GM15510 (cell line): Measurements from ENCODE around the gene SNAP25.

Source experiments
- POLR2A ChIP-seq: IDR thresholded peaks from 3 replicates; pipeline ENCODE4 v1.6.1; 2011; ENCODE audit warnings: borderline replicate concordance; ENCODE audit not compliant: insufficient read length; ENCODE audit errors: extremely low read depth

The SNAP25 gene

DNA sequence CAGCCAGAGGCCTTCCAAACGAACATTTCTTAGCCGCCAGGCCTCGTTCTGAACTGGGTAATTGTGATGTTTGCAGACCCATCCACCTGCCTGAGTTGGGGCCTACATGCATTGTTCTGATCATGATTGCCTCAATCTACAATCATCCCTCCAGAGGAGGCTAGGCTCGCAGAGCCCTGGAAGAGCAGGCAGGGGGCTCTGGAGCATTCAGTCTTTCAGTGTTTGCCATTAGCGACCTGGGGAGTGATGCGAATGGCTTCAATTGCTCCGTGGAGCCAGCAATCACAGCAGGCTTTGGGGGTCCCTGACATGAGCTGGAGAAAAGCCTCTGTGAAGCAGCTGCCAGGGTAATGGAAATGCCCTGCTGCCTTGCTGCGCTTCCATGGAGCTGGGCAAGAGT lies 22.0 kb downstream of the SNAP25 start:
- TF ChIP-seq POLR2A = no peak

GRCh38 chr20:10242166-10242565 lies 23.5 kb downstream of the SNAP25 start:
- no peak for TF ChIP-seq POLR2A

GRCh38 chr20:10247440-10247839 lies 28.8 kb downstream of the SNAP25 start:
- no peak for TF ChIP-seq POLR2A

GRCh38 chr20:10249048-10249770 lies 30.6 kb downstream of the SNAP25 start:
- TF ChIP-seq POLR2A = no peak

GRCh38 chr20:10249822-10250221 lies 31.2 kb downstream of the SNAP25 start:
- TF ChIP-seq POLR2A = no peak

GRCh38 chr20:10250902-10251301 lies 32.3 kb downstream of the SNAP25 start:
- no peak for TF ChIP-seq POLR2A

GRCh38 chr20:10253780-10254179 lies 35.1 kb downstream of the SNAP25 start:
- no peak for TF ChIP-seq POLR2A

GRCh38 chr20:10255846-10256245 lies 37.2 kb downstream of the SNAP25 start:
- no peak for TF ChIP-seq POLR2A

- no peak for TF ChIP-seq POLR2A
Measured at GRCh38 chr20:10259166-10259565, 40.5 kb downstream of the SNAP25 start.

GRCh38 chr20:10260316-10260715 lies 41.7 kb downstream of the SNAP25 start:
- TF ChIP-seq POLR2A = no peak

GRCh38 chr20:10261702-10262101 lies 43.1 kb downstream of the SNAP25 start:
- no peak for TF ChIP-seq POLR2A

DNA sequence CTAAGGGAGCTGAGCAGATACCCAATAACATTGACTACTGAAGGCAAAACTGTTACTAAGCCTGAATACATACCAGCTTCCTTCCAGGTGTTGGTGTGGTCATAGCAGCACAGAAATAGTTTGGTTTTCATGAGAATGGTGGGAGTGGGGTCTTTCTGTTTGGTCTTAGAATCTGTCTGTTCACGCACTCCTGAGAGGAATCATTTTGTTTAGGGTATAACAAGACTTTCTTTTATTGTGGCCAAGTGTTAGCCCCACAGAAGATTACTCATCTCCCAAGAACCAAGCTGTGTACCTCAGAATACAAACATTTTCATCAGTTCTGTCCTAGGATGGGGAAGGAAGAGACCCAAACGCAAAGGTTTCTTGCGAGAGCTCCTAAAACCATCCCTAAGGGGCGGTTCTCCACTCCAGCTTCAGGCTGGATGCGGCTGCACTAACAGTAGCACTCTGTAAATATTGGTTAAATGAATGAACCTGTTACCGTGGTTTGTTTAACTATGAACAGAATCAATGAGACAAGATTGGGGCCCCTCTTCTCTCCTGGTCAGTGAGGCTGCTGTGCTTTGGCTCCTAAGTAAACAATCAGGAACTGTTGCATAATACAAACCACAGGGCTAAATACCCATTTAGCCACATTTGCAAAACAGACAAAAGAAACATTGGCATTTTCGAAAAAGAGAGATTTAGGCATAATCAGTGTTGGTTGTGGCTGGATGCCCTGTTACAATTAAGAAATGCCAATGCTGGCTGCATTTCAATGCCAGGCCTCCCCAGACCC lies 44.9 kb downstream of the SNAP25 start:
- TF ChIP-seq POLR2A = no peak

DNA sequence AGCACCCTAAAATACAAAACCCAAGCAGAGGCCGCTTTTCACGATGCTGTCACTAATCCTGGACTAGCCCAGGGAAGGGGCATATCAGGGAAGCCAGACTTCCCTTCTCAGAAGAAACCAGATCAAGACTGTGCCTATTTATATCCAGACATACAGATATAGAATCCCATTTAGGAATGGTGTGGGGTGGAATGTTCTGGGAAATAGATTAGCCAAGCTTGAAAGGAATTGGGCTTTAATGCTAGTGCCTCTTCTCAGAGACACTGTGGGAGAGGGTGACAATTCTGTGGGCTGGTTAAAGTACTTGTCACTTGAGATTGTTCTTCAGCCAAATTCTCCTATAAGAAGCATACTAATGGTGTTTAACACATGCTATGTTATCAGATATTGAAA lies 45.5 kb downstream of the SNAP25 start:
- TF ChIP-seq POLR2A = no peak

DNA sequence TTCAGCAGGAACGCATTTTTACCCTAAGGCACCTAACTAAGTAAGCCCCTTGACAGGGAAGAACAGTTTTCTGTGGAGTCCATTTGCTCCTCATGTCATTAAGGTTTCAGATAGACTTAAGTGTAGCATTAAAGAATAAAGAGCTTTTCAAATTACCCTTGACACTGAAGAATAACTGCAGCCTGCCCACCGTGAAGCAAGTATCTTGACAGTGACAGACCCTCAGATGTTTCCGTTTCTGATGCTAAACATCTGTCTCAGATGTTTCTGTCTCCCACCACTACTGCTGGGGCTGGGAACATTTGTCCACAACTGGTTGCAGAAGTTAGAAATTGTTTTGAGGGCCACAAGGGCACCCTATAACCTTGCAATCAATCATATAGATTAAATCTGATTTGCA lies 50.0 kb downstream of the SNAP25 start:
- no peak for TF ChIP-seq POLR2A

- no peak for TF ChIP-seq POLR2A
Measured at GRCh38 chr20:10270630-10271029, 52.0 kb downstream of the SNAP25 start.

DNA sequence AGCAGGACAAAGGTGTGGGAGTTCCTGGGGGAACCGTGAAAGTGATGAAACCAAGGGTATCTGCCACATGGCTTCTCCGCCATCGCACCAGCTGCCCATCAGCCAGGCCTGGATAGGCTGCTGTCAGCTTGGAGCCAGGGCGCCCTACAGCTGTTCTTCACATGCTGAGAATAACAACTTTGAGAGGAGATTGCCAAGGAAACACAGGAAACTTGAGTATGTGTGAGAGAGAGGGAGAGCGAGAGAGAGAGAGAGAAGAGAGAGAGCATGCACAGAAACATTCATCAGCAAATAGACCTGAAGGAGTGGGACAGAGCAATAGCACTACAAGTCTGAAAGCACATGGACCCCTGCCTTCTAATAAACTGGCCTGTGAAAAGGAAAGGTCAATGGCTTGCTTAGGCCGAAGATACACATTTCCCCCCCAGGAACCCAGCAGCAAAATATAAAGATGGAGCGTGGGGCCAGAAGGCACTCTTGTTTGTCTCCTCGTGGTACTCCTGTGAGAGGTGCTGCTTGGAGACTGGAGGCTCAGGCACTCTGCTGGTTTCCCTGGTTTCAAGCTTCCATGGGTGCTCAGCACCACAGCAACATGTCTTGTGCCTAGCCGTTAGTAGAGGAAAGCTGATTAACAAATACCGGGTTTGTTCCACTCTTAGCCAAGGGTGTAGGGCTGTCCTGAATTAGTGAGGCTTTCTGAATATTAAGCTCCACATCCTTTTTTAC lies 53.0 kb downstream of the SNAP25 start:
- TF ChIP-seq POLR2A = no peak

DNA sequence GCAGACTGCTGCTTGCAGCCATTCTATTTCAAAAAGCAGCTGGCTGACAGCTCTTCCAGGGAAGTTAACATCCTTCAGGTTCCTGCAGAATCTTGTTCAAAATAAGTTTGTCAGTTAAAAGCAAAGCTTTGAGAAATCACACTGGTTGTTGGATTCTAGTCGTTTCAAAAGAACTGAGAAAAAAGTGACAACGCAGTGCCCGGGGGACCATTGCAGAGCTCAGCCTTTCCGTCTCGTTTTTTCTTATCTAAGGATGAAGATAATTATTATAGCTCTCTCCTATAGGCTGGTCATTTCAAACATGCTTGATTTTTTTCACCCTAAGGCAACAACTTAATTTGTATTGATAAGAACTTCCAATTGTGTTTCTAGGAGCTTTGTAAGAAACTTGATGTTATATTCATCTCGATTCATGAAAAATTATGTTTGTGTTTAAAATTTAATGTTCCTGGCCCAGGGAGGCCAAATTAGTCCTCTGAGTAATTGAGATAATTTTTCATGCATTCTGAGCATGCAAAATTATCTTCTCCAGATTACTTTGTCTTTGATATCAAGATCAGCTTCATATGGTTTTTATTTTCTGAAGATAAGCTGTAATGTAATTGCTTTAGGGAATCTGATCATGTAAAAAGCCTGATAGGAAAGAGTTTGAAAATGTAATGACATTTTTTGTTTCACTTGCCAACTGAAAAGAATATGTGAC lies 58.4 kb downstream of the SNAP25 start:
- no peak for TF ChIP-seq POLR2A
